Midbrain (tissue), 1 donor: Measurements from ENCODE around the gene LSM14B.

Source experiments
- DNase-seq: peaks from one replicate; lab custom pipeline; 2025; lab: John Stamatoyannopoulos, UW

LSM14B gene

DNA sequence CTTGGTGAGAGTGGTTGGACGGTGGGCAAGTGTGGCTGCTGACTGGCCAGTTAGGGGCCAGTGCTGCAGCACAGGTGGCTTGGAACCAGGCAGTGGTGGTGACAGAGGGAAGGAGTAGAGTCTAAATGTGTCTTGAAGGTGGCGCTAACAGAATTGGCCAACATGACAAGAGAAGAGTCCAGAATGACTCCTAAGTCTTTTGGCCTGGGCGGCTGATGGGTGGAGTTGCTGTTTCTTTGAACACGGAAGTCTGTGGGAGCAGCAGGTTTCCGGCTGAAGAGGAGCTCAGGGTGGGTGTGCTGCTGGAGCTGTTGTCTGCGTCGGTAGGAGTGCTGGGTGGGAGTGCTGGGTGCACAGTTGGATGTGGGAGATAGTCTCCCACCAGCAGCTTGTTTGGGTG, 10.1 kb downstream of the LSM14B start:
- DNase-seq: no peak

DNA sequence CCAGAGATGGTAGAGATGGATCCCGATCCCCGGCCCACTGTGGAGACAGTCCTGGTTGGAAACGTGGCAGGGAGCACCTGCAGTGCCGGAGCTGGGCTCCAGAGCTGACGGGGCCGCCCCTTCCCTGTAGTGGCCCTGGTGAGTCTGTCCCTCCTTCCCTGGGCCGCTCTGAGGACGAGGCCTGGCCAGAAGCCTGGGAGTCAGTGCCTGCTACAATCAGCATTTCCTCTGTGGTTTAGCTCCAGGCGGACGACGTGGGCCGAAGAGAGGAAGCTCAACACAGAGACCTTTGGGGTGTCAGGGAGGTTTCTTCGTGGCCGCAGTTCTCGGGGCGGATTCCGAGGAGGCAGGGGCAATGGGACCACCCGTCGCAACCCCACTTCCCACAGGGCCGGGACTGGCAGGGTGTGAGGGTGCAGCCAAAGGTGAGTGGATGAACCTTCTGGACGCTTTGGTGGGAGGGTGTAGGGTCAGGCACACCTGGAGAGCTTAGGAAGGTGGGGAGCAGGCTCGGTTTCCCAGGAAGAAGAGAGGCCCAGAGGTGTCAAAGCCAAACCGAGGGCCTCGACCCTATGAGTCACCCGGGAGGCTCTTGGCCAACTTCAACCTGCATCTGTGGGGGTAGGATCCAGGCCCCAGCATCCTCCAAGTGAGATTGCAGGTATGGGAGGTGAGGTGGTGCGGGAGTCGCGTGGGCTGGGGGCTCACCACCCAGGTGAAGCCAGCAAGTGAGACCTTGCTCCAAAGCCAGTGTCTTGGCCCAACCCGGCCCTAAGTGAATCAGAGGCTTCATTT, 11.0 kb downstream of the LSM14B start:
- DNase-seq: no peak

DNA sequence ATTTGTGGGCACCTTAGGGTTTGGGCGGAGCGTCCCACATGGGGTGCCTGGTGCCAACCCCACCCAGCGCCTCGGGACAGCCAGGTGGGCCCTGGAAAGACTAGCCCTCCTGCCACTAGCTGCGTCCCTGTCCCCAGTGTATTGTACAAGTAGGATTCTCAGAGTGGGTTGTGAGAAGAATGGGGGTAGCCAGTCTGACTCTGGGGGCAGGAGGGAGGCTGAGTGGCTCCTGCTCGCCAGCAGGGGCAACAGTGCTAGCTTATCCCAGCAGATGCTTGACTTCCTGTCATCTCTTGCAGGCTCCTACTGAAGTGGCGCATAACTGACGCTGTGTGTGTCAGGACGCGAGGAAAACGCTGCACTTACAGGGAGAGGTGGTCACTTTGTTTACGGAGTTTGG, 11.6 kb downstream of the LSM14B start:
- no peak for DNase-seq

DNA sequence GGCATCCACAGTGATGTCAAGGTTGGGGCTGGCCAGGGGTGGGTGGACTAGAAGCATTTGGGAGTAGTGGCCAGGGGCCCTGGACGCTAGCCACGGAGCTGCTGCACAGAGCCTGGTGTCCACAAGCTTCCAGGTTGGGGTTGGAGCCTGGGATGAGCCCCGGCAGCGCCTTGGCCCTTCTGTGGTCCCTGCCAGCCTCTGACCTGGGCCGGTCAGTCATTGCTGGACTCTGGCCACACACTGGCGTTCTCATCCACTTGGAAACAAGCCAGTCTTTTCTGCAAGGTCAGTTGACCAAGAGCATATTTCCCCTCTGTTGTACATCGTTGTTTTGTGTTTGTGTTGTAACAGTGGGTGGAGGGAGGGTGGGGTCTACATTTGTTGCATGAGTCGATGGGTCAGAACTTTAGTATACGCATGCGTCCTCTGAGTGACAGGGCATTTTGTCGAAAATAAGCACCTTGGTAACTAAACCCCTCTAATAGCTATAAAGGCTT, 12.5 kb downstream of the LSM14B start:
- no peak for DNase-seq

DNA sequence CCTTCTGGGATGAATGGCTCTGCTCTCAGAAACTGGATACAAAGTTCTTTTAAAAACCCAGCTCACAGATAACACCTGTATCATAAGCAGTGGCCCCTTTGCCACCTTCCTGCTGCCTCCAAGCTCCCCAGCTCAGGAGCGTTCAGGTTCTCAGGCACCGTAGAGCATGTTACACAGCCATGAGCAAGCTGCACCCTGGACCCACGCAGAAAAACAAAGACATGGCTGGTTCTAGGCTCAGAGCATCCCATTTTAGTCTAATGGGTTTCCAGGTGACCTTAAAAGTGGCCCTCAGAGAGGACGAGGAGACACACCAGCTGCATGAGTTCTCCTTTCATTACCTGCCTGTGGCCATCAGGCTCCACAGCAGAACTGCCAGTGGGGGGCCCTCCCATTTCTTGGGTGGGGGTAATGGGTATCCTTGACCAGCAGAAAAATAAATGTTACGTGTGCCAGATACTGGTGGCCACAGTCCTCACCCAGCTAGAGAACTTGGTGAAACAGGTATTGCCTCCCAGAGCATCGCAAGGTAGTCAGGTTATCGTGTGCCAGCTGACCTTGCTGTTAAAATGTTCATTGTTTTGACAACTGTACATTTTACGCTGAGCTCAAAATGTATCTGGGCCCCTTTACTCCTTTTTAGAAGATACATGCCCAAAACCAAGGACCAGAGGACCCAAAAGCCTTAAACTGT, 13.4 kb downstream of the LSM14B start:
- no peak for DNase-seq

DNA sequence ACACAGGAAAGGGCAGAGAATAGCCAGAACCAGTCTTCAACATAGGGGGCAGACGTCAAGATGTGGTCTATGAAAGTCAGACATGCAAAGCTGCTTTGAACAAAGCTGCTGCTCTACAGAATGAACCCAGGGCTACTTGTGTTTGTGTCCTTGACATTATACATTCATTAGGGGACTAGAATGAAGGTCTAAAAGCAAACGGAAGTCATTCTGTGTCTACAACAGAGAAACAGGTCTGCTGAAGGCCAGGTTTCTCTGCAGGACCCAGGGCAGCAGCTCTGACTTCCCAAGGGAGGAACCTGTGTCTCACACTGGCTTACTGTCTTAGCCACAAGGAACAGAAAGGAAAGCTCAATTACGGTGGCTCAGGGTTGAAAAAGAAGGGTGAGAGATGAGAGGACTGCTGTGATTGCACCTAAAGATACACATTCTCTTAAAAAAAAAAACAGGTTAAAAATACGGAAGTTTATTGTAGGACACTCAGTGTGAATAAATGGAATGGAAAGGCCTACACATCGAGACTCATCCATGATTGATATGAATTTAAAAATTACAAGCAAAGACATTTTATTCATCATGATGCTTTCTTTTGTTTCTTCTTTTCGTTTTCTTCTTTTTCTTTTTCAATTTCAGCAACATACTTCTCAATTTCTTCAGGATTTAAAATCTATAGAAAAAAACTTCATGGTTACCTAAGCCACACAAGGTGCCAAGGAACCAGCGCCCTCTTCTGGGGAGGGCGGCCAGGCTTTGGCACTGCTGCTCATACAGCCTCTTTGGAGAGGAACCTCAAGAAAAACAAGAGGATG, 14.2 kb downstream of the LSM14B start:
- DNase-seq: peak; percentile 68

DNA sequence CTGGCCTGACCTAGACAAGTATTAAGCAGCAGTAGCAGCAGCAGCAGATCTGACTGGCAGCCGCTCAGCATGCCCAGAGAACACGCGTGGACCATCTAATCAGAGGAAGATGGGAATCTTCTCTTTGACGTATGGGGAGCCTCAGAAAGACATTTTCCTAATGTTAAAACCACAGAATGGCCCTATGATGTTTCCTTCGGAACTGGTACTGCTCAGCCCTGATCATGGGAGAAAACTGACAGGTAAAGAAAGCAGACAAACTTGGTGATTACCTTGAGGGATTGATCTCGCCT, 14.8 kb downstream of the LSM14B start:
- DNase-seq: no peak

DNA sequence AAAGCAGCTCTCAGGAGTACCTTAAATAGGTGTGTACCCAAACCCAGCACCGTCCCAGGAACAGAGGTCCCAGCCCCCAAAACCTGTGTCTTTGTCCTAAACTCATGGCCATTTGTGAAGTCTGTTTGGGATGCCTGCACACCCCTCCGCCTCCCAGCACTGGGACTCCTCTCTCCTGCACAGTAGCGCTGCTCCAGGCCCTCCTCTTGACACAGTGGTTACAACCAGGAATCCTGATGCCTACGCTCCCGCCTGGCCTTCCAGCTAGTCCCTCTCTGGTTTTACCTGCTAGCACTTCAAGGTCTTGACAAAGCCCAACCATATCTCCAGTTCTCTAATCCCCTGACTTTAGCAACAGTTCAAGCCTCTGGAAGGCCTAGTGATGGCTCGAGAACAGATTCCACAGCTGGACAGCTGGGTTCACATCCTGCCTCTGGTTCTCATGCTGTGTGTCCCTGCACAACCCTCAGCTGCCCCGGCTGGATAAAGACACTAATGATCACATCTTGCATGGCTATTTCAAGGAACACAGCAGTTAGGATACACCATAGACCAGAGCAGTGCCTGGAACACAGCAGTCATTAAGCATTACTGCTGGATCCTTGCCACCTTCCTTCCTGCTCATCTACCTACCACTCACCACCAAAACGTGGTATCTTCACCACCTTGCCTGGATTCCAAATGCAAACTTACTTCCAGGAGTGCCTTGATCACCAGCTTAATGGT, 15.4 kb downstream of the LSM14B start:
- no peak for DNase-seq

DNA sequence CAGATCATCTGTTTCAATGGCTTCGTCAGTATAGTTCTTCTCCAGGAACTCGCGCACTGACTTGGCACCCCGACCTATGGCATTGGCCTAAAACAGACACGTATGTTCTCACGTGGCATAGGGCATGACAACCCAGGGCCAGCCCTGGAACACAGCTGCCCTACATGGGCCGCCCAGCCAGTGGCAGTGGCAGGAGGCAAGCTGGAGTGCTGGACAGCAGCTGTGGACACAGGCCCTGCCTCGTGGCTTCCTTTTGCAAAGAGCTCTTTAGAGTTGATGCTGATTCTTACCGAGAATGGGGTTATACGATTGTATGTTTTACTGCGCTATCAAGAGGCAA, 15.9 kb downstream of the LSM14B start:
- no peak for DNase-seq

DNA sequence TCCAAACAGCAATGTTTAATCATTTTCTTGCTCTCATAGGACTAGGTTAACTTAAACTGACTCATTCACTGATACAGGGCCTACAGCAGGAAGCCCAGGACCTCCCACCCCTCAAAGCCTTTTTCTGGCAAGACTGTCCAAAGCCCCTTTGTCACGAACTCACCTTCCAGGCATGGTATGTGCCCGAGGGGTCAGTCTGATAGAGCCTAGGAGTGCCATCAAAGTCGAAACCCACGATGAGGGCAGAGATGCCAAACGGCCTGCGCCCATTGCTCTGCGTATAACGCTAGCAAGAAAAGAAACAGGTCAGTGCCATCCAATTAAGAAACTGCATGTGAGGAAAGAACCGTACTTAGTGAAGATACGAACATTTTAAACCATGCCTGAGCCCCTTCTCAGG, 16.6 kb downstream of the LSM14B start:
- no peak for DNase-seq

DNA sequence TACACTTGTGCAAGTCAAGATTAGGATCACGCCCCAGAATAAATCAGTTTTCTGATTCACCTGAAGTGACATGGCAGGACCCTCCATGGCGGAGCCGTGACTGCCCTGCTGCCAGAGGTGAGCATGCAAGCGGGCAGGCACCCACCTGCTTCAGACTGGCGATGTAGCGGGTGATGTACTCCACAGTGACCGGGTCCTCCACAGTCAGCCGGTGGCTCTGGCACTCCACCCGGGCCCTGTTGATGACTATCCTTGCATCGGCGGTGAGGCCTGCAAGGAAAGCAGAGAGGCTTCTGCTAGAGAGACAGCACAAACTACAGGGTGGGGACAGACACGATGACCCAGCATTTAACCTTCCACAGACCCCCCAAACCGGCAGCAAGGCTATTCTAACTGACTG, 17.4 kb downstream of the LSM14B start:
- no peak for DNase-seq

DNA sequence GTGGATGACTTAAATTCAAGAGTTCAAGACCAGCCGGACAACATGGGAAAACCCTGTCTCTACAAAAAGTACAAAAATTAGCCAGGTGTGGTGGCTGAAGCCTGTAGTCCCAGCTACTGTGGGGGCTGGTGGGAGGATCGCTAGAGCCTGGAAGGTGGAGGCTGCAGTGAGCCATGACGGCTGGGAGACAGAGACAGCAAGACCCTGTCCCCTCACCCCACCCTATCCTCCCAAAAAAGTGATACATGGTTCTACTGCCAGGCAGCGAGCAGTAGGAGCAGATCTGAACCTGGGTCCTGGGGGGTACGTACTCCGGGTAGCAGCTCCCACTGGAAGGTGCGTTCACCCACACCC, 18.7 kb downstream of the LSM14B start:
- DNase-seq: no peak

DNA sequence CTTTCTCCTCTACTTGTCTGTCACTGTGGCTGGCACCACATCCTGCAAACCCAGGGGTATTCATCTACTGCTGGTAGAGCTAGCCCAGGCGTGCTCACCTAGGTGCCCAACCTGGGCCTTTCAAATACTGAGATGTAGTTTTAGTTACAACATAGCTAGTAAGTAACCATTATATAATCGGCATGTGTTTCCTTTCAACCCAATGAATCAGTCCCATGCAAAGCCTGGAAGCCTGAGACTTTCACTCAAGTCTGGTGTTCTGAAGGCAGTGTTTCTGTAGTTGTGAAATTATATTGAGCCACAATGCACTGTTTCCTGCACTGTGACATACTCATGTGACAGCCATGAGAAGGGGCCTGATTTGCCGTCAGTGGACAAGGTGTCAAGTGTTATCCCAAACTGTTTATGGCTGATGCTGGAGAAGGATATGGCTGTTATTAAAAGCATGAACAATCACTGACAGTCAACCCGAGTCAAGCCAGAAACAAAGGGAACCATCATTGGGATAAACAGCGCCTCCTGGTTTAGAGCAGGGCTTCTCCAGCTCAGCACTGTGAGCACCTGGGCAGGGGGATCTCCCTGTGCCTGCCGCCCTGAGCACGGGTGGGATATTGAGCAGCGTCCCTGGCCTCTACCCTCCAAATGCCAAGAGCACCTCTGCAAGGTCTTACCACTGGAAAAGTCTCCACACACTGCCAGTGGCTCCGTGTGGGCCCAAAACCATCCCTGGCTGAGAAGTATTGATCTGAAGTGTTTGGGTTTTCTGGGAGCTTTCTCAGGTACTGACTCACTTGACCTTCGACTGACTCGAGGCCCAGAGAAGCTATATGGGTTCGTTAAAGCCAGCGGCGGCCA, 19.3 kb downstream of the LSM14B start:
- no peak for DNase-seq

DNA sequence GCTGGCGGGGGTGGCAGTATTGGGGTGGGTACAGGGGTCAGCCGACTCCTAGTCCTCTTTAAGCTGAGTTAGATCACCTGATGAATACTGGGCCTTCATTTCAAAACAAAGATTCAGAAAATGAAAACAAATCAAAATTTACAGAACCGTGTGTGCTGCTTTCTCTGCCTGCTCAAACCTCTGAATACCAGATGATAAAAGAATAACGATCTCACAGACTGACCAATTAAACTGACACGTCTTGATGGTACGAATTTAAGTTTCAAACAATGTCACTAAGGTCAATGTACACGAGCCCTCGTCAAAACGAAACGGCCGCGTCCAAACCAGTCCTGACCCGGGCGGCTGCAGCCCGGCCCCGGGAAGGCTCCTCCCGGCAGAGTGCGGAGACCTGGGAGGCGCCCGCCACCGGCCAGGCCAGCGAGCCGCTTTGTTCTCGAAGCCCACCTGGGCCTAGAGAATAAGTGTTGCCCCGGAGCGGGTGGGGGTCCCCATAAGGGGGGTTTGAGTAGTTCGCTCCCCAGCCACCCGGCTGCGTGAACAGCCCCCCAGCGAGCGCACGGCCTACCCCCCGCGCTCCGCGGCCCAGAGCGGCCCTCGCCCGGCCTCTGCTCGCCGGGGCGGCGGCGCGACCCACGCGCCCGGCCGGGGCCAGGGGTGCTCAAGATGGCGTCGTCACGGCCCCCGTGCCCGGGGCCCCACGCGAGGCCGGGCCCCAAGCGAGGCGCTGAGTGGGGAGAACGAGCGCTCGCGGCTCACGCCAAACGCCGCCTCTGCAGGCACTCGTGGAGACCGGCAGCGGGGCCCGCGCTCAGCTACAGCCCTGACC, 20.2 kb downstream of the LSM14B start:
- peak; percentile 16 for DNase-seq

DNA sequence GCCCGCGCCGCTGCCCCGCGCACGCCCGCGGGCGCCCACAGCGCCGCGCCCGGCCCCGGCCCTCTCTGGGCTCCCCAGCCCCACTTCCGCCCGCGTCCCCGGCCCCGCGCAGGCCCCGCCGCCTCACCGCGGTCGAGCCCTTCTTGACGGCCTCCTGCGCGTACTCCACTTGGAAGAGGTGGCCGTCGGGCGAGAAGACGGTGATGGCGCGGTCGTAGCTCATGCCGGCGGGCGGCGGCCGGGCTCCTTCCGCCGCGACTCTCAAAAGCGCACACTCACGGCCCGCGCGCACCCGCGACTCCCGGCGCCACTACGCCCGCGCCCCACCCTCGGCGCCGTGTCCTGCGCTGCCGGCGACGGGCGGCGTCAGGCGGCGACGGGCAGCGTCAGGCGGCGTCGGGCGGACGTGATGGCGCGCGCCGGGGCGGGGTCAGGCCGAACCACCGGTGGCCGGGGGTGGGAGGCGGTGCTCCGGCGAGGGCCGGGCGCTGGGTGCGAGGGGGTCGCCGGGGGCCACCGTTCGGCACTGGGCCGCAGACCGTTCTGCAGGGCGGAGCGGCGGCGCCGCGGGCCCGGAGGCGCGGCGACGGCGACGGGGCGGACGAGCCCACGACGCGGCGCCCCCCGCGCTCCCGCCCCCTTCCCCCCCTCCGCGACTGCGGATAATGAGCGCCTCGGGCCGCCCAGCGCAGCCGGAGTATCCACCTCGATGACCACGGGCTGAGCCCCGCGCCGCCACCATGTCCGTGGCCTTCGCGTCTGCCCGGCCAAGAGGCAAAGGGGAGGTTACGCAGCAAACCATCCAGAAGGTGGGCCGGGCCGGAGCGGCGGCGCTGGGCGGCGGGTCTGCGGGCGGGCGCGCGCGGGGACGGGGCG, 21.0 kb downstream of the LSM14B start, which contains the start of the genes PSMA7 and SS18L1:
Gene PSMA7 (minus strand): TSS at position 314 of the 876 bp plus-strand sequence. CDS start 91 bp downstream, at position 223.
Gene SS18L1 (plus strand): TSS at position 689 of the 876 bp plus-strand sequence. CDS start 52 bp downstream, at position 741.
- peak; percentile 86 for DNase-seq

DNA sequence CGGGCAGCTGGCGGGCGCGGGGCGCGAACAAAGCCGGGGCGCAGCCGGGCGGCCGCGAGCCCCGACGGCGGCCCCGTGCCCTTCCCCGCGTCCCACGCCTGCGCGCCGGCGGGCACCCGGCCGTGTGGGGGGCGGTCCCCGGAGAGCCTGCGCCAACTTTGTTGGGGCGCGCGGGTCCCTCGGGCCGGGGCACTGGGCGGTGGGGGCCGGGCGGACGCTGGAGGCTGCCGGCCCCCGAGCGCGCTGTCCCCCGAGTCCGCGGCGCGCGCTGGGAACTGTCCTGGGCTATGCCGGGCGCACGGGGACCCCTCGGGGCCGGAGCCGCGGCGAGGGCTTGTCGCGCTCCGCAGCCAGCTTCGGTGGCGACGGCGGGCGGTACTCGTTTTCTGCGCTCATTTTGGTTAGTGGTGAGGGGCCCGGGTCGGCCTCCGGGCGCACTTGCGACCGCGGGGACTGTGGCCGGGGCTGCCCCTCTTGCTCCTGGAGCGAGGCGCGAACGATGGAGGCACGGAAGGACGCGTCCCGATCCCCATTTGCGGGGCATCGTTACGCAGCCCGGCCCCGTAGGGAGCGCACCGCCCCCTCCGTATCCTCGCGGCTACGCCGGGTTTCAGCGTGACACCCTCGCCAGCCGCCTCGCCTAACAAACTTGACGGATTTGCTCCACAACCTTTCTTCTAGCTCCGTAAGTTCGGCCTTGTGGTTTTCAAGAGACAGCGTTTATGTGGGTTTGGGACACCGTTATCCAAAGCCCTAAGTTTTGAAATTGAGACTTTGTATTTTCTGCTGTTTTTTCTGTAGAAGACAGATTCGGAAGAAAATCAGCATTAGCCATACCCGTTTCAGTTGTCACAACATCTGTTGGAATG, 21.9 kb downstream of the LSM14B start:
- peak; percentile 2 for DNase-seq

DNA sequence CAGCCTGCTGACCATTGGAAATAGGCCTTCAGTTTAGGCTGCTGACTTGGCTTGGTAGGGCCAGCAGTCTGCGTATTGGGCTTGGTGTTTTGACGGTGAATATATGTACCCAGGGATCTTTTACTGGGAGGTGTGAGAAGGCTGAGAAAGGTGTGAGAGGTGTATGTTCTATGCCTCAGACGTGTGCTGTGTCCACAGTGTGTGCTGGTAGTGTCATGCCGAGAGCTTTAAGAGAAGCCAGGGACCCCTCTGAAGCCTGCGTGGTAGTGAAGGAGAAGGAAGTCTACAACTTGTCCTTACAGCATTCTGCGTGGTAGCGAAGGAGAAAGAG, 23.4 kb downstream of the LSM14B start:
- no peak for DNase-seq

DNA sequence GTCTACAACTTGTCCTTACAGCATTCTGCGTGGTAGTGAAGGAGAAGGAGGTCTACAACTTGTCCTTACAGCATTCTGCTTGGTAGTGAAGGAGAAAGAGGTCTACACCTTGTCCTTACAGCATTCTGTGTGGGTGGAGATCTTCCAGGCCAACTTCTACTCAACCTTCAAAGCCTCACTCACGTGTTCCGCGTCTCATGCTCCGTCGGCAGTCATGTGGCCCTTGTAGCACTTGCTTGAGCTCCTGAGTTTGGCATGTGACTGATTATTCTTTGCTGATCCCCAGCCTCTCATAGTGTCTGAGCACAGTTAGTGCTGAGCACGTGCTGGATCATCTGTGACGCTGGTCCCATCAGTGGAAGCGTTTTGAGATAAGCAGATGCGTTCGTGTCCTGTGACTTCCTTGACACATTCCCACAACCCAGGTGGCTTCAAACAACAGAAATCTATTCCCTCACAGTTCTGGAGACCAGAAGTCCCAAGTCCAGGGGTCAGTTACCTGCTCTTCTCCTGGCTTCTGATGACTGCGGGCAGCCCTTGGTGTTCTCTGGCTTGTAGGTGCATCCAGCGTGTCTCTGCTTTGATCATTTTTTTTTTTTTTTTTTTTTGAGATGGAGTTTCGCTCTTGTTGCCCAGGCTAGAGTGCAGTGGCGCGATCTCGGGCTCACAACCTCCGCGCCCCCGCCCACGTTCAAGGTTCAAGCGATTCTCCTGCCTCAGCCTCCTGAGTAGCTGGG, 23.9 kb downstream of the LSM14B start:
- no peak for DNase-seq
